Stimulated activated CD8-positive, alpha-beta memory T cell treated with anti-CD3 and anti-CD28 coated beads, Interleukin-15, amount 100 ng/mL, for 1 hour (primary cell): ENCODE data around the gene FBXO34.

ENCODE experiments used
- DNase-seq: peaks from one replicate; pipeline ENCODE4 v3.0.0-alpha.2; 2020; ENCODE audit warnings: low read depth

Gene FBXO34

DNA sequence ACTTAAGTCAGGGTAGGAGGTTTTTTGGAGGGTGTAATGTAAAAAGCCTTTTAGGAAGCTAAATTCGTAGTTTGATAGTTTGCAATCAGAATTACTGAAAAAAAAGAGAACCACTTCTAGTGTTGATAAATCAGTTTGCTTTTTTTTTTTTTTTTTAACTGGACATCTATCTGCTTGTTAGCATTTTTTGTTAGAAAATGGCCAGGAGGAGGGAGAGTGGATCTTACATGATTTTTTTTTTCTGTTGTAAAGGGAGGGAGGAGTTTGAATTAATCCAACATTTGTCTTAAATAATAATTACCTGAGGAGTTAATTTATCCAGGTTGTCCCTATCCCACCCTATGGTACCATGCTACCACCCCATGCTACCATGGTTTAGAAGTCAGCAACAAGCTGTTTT lies 1.2 kb downstream of the FBXO34 start:
- no peak for DNase-seq

DNA sequence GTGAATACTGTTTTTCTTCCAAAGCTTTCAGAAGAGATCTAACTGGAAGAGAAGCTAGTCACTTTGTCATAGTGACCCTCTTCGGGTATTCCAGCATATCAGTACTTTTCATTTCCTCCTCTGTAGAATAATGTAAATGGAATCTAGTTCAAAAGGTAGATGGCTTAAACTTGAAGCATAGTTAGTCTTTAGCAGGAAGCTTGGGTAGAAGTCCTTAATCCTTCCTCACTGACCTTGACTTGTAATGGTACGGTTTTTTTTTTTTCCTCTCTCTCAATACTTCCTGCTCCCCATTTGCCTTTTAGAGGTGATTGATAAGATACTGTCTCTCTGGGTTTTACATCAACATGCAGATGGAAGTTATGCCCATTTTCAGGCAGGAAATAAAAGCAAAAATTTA lies 1.7 kb downstream of the FBXO34 start:
- no peak for DNase-seq

DNA sequence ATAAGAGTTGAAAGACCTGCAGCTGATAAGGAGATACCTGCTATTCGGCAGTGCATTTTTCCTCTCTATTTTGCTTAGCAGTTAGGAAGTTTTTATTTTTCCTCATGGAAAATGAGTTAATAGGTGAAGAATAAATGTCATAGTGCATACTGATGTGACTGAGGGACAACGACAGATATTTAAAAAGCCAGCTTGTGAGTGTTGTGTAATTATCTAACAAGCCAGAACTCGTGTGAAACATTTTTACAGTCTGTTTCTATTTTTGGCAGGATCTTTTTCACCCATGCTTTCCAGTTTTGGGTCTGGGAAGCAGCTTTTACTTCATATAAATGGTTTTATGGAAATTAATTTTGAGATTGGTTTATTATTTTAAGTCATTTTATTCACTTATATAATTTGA lies 2.9 kb downstream of the FBXO34 start:
- DNase-seq: no peak

DNA sequence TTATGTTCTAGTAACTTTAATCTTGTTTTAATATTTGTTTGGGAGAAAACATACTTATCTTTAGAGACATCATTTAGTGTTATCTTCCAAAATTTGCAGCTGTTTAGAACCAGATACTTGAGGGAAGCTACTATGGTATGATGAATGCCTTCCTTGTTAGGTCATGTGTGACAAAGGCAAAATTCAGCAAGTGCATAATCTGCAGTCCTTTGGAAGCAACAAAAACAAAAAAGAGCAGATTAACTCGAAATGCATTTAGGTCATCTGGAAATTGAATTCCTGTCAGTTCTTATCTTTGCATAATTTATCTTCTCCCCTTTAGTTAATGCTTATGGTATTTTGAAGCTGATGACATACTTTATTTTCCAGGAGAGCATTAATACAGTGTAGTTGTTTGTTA lies 3.5 kb downstream of the FBXO34 start:
- DNase-seq: no peak

DNA sequence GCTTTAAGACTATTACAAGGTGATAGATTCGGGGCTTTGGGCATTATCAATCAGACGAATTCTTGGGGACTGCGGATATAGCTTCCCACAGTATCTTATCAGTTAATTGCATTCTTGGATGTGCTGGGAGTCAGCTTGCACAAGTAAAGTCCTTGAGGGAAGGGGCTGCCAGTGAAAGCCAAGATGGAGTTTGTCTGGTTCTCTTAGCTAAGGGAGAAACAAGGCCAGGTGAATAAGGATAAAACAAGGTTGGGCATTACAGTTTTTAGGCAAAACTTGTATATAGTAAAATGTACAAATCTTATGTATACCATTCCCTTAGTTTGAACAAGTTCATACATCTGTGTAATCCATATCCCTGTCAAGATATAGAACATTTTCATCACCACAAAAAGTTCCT lies 5.5 kb downstream of the FBXO34 start:
- no peak for DNase-seq

DNA sequence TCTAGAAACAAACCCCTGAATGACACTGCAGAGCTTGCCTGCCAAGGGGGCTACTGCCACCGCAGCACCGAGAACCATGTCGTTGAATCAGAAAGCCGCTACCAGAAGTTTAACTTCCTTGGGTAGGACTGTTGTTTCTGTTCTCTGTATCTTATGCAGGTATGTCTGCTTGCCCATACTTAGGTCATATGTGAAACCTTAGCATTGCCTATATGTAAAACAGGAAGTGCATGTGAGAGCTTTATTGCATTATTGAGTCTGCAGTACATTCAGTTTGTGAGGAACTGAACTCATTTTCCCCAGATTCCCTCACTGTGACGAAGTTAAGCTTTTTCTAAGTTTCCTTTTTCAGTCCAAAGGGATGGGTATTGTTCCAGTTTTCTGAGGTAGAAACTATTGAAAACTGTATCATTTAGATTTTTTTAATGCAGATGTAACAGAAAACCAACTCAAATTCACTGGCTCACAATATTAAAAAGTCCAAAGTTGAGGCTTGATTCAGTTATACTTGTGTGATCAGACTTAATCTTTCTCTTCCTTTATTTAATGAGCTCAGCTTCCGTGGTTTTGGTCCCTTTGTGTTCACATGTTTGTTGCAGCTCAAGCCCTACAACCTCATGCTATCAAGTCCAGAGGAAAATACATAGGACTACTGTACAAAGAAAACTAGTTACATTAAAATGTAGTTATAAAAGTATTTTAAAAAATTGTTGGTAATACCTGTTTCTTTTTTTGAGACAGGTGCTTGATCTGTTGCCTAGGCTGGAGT lies 6.9 kb downstream of the FBXO34 start:
- DNase-seq: no peak

DNA sequence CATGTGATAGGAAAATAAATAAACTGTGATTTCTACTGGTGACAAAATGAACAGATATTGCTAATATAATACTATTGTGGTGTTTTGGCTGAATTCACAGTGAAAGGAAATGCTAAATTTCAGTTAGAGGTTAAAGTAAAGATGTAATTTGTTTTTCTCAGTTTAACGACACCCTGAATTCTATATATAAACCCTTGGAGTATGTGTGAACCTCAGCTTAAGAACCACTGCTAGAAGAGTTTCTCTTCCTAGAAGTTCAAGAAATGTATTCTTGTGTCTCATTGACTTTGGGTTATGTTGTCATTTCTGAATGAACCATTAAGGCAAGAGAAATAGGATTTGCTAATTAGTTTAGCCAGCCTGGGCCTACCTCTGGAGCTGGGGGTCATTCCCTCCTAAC lies 8.2 kb downstream of the FBXO34 start:
- DNase-seq: no peak

DNA sequence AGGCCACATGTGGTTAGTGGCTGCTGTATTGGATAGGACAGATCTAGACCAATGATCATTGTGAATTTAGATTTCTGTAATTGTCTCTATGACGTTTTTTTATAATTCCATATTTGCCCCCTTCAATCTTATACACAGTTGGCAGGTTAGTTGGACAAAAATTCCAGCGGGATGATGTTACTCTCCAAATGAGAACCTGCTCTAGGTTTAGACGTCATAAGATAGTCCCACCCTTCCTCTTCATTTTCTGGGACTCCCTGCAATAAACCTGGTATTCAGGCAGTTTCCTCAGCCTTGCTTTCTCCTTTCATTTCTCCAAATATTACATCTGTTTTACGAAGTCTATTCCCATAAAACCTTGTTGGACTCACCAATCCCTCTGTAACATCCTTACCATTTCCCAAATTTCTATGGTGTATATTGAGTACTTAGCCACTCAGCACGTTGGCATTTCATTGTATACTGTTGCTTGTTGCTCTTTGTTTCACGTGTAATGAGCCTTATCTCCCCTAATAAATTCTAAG lies 10.2 kb downstream of the FBXO34 start:
- no peak for DNase-seq

DNA sequence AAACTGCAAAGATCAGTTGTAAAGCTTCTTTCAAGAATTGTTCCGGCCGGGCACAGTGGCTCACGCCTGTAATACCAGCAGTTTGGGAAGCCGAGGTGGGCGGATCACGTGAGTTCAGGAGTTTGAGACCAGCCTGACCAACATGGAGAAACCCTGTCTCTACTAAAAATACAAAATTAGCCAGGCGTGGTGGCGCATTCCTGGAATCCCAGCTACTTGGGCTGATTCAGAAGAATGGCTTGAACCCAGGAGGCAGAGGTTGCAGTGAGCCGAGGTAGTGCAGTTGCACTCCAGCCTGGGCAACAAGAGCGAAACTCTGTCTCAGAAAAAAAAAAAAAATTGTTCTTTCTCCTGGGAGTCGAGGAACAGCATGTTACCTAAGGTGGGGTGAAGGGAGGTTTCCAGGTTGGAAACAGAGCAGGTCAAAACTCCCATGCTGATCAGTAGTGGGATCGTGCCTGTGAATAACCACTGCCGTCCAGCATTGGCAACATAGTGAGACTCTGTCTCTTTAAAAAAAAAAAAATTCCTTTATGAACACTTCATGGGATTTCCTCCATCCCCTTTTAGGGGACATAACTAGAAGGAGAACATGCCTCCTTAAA lies 13.9 kb downstream of the FBXO34 start:
- DNase-seq: no peak

DNA sequence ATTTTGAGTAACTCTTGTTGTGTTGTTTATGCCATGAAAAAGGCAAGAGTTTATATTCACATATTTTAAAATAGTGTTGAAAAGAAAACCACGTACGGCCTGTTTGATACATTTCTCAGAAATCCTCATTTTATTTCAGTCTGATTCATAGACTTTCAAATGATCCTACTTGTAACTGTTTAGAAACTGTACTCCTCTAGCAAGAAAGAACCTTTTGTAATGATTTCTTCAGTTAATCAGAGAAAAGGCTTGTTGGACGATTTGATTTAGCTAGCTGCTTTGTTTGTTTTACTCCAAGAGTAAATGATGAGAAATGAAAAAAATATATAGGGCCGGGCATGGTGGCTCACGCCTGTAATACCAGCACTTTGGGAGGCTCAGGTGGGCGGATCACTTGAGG lies 17.2 kb downstream of the FBXO34 start:
- no peak for DNase-seq

DNA sequence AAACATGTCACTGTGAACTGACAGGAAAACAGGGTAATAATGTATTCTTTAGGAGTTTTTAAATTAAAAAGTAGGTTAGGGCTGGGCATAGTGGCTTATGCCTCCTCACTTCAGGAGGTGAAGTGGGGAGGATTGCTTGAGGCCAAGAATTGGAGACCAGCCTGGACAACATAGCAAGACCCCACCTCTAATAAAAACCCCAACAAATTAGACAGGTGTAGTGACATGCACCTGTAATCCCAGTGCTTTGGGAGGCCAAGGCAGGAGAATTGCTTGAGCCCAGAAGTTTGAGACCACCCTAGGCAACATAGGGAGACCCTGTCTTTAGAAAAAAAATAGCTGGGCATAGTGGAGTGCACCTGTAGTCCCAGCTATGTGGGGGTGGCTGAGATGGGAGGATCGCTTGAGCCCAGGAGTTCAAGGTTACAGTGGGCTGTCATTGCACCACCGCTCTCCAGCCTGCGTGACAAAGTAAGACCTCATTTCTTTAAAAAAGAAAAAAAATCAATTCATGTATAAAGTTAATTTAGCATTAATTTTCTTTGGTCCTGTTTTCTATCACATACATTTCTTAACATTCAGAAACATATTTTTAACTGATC lies 20.4 kb downstream of the FBXO34 start:
- no peak for DNase-seq

DNA sequence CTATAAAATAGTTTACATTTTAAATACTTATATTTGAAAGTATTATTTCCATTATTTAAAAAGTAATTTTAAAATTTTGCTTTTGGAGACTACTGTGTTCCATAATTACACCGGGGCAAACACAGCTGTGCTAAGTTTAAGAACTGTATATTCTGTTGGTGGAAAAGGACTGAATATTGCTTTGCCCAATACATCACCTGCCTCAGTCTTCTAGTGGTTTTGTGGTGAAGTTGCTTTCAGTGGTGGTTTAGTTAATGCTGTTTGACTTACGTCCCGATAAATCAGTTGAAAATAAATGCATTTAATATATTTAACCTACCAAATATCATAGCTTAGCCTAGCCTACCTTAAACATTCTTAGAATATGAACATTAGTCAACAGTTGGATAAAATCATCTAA lies 23.4 kb downstream of the FBXO34 start:
- DNase-seq: no peak

DNA sequence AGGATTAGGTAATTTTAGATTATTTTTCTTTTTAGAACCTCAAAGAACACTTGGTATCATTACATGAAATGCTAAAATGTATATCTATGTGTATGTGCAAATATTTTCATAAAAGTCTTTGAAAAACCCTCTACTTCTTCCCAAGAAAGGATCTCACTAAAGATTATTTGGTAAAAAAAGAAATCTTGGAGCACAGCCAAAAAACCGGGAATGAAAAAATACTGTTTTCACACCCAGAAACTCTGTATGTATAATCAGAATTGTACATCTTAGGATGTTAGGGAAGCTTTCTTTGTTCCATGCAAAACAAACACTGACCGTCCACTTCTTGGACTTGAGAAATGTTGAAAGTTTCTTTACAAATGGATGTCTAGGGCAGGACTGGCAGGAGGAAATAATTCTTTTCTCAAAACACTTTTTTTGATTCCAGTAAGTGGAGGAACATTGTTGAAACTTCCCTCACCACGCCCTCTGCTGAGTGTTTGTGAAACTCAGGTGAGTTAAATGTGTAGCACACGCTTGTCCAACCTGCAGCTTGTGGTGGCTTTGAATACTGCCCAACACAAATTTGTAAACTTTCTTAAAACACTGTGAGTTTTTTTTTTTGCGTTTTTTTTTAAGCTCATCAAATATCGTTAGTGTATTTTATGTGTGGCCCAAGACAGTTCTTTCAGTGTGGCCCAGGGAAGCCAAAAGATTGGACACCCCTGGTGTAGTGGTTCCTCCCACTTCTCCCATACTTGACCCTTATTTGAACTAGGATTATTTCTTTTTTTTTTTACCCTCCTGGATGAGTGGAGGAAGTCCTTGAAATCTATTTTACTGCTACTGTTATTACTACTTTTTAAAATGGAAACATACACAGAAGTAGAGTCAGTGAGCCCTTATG lies 26.6 kb downstream of the FBXO34 start:
- DNase-seq: no peak

DNA sequence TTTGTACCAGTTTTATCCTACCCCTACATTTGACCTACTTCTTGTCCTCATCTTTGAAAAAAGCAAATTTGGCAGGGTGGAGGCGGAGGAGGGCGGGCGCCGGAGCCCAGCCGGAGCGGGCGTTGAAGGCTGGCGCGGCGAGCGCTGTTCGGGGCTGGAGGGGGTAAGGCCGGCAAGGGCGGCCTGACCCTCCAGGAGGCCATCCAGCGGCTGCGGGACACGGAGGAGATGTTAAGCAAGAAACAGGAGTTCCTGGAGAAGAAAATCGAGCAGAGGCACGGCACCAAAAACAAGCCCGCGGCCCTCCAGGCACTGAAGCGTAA lies 27.2 kb downstream of the FBXO34 start:
- no peak for DNase-seq

DNA sequence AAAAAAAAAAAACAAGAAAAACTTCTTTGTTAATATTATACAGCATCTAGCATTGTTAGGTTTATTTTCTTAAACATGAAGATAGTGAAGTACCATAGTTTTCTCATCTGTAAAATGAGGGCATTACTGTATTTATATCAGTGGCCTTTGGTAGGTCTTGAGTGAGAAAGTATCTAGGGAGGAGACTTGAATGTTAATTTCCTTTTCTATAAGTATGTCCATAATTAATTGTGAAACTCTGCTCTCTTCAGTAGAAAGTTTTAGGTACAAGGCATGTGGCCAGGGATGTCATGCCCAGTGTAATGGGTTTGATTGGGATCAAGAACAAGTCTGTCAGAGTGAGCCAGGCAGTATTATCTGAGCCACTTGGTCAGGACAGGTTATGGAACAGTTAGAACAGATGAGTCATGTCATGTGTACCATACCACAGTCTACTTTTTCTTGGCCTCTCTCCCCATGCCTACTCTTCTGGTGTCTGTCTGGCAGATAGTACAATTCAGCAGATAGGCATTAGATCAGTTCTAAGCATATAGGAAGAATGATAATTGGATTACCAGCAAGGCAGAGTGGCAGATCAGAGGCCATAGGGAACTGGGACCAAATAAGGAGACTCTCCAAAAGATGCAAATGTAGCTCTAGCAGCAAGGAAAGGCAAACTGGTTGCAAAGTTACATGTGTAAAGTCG lies 30.4 kb downstream of the FBXO34 start:
- no peak for DNase-seq

DNA sequence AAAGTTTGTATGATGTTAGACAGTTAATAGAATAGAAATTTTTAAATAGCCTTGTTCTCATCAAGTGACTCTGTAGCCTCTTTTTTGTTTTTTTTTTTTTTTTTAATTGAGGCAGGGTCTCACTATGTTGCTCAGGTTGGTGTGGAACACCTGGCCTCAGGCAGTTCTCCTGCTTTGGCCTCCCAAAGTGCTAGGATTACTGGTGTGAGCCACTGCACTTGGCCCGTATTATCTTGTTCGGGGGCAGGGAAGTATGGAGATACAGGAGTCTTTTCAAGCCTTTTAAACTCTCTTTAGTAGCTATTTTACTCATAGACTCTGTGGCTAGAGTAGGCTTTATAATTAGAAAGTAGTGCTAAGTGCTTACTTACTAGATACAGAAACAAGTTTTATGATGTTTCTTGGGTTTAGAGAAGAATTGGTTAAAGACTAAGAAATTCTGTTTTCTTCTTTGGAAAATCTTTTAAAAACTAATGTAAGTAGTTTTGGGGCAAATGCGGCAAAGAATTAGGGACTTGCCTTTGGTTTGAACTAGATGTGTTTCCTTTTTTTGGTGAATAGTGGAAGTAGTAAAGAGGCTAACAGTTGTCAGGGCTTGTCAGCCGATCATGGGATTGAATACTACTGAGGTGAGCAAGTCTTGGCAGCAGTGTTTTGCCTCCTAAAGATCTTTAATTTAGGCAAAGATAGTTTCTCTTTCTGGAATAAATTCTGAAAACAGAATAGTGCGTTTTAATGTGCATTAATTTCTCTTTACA lies 31.3 kb downstream of the FBXO34 start:
- DNase-seq: no peak

DNA sequence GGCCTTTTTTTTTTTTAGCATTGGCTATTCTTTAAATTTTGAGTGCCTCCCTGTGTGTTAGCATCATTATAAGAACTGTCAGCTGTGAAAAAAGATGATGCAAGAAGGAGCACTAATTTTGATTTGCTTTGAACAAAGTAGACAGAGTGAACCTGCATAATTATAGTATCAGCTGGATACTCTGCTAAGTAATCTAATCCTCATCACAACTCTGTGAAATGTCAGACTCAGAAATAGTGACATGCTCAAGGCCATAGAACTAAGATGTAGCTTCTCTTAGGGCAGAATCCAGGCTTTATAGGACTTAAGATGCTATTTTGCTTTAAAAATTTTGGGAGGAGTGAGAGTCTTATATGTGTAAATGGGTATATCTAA lies 31.9 kb downstream of the FBXO34 start:
- DNase-seq: no peak

DNA sequence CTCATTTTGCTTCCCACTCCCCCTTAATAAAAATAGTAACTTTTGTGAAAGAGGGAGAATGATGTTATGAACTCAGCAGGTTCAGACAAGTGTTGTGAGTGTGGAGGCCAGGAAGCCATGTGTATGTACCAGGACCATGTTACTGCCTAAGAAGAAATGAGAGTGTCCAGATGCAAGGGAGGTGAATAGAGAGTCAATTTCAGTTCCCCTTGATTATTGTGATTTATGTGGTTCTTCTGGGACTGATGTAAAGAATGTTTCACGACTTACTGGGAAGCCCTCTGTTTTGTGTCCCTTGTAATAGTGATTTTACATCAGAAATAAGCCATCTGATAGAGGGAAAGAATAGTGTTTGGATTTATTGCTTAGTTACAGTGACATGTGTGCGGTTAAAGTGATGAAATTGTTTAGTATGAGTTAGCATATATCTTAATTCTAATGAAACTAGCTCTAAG lies 32.5 kb downstream of the FBXO34 start:
- DNase-seq: no peak

DNA sequence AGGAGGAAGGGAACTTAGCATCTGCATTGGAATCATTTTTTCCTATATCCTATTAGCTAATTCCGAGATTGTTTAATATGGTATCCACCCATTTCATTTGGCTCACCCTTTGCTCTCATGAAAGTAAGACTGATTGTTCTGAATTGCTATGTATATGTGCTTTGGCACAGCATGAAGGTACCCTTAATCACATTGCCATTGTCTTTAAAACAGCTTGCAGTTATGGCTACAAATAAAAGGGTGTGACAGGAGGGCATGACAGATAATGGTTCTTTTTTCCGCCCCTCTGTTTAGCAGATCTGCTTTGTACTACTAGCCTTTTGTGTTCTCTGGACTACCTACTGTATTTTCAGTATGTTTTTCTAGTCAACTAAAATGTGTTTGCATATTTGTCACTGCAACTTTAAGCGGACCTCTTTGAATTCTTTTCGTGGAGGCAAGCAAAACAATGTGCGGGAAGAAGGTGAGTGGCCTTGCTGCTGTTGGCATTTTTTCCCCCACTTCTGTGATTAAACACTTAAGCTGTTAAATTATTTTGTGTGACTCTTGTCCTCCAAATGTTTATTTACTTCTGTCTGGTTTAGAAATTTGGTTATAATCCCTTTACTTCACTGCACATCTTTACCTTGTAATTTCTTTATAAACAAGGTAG lies 35.8 kb downstream of the FBXO34 start:
- no peak for DNase-seq

DNA sequence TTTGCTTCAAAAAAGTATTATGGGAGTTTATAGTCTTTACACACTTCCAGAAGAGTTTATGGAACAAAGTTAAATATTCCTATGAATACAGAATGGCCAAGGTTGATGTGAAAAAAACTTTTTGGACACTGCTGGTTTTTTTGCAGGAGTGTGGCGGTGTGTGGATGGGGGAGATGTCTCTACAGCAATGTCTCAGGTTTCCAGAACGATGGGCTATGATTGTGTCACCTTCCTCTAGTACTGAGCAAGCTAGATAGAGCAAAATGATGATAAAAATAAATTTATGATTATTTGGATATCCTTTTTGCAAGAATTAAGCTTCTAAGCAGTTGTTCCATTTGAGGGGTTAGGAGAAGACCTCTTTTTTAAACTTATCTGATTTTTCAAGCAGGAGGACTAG lies 37.9 kb downstream of the FBXO34 start:
- no peak for DNase-seq
